ENCODE measurements around the gene YIPF2. TPM values are rescaled to one million over a fixed set of nuclear protein-coding genes. Genes with fewer than 3 reads are reported as not detected.

The YIPF2 gene
- total RNA-seq, 3 donors from 2014 or later (not counting 1 experiment from before 2014, with no cell fraction given): 26.4 to 27.8 (median 27.2) TPM

DNA sequence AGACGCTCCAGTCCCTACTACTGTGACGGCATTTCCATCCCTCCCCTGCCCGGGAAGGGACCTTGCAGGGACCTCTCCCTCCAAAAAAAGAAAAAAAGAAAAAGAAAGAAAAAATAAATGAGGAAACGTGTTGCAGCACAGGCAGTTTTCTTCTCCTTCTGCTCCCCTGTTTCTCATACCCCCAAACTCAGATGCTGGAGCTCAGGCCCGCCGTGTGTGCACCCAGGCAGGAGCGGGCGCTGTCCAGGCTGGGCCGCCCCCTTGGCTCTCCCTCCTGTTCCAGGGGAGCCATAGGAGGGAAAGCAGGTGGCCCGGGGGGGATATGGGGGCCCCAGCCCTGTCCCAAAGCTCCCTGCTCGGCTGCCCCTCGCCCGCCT, 5.8 kb downstream of the YIPF2 start:
- Histone ChIP-seq H3K9me3 (ENCODE audit: control insufficient read depth, insufficient read depth, low read length) (no peaks in the 10 kb centered on the region), H3K36me3 (ENCODE audit: control insufficient read depth, insufficient read depth, low read length) (peaks cover 23% of the 10 kb centered on the region), H3K27ac (ENCODE audit: low read length) (no peak overlapping the region), H3K4me1 (ENCODE audit: control insufficient read depth, insufficient read depth, low read length) (peaks cover 7% of the 10 kb centered on the region), H3K27me3 (ENCODE audit: control insufficient read depth, insufficient read depth, low read length) (no peaks in the 10 kb centered on the region), H3K4me3 (ENCODE audit: low read length) (no peak overlapping the region)
- intact Hi-C loops (cut with micrococcal nuclease): no loop called here
- Mint-ChIP-seq H3K4me1 (peaks cover 0 to 17% of the 10 kb centered on the region in 2 donors), H3K4me3 (no peak overlapping the region), H3K27me3 (ENCODE audit: low read depth in 2 of 2) (no peaks in the 10 kb centered on the region), H3K9me3 (no peaks in the 10 kb centered on the region), H3K27ac (no peak overlapping the region), H3K36me3 (no peaks in the 10 kb centered on the region)
- DNase-seq (no peak), ATAC-seq (no peak)
- no peak for TF ChIP-seq CTCF (IDR thresholded peaks at IDR 0.05)
- 98% methylated on average over 10 of the region's 13 CpGs for WGBS (ENCODE audit: insufficient coverage)

DNA sequence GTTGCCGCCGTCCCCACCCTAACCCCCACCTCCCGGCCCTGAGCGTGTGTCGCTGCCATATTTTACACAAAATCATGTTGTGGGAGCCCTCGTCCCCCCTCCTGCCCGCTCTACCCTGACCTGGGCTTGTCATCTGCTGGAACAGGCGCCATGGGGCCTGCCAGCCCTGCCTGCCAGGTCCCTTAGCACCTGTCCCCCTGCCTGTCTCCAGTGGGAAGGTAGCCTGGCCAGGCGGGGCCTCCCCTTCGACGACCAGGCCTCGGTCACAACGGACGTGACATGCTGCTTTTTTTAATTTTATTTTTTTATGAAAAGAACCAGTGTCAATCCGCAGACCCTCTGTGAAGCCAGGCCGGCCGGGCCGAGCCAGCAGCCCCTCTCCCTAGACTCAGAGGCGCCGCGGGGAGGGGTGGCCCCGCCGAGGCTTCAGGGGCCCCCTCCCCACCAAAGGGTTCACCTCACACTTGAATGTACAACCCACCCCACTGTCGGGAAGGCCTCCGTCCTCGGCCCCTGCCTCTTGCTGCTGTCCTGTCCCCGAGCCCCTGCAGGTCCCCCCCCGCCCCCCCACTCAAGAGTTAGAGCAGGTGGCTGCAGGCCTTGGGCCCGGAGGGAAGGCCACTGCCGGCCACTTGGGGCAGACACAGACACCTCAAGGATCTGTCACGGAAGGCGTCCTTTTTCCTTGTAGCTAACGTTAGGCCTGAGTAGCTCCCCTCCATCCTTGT, 6.4 kb downstream of the YIPF2 start:
- H3K36me3 Mint-ChIP-seq: no peaks in the 10 kb centered on the region
- intact Hi-C loops (cut with micrococcal nuclease): no loop called here
- no peaks in the 10 kb centered on the region for H3K9me3 Mint-ChIP-seq
- H3K9me3 ChIP-seq (ENCODE audit: control insufficient read depth, insufficient read depth, low read length): no peaks in the 10 kb centered on the region
- H3K4me1 ChIP-seq (ENCODE audit: control insufficient read depth, insufficient read depth, low read length): peaks cover 1% of the 10 kb centered on the region
- no peak overlapping the region for H3K4me3 ChIP-seq (ENCODE audit: low read length)
- no peak overlapping the region for H3K27ac Mint-ChIP-seq
- no peak for ATAC-seq
- H3K27me3 Mint-ChIP-seq (ENCODE audit: low read depth in 2 of 2): no peaks in the 10 kb centered on the region
- no peak overlapping the region for H3K4me3 Mint-ChIP-seq
- WGBS (ENCODE audit: insufficient coverage): 94% methylated on average over 33 of the region's 33 CpGs
- no peak for TF ChIP-seq CTCF (IDR thresholded peaks at IDR 0.05)
- peaks cover 23% of the 10 kb centered on the region for H3K36me3 ChIP-seq (ENCODE audit: control insufficient read depth, insufficient read depth, low read length)
- H3K4me1 Mint-ChIP-seq: peaks cover 0 to 12% of the 10 kb centered on the region in 2 donors
- no peak for DNase-seq
- no peak overlapping the region for H3K27ac ChIP-seq (ENCODE audit: low read length)
- H3K27me3 ChIP-seq (ENCODE audit: control insufficient read depth, insufficient read depth, low read length): no peaks in the 10 kb centered on the region

DNA sequence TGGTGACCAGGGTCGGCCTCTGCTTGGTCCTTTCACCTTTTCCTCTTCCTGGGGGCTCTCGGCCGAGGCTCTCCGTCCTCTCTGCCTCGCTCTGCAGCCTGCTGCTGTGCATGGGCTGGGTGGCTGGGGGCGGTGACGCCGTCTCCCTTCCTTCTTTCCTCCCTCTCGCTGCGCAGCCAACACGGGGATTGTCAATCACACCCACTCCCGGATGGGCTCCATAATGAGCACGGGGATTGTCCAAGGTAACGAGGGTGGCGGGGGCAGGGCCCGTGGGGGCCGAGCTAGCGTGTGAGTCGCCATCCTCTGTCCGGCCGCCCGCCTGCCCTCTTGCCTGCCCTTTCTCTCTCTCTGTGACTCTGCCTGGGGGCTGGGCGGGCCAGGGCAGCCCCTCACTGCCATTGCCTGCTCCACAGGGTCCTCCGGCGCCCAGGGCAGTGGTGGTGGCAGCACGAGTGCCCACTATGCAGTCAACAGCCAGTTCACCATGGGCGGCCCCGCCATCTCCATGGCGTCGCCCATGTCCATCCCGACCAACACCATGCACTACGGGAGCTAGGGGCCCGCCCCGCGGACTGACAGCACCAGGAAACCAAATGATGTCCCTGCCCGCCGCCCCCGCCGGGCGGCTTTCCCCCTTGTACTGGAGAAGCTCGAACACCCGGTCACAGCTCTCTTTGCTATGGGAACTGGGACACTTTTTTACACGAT, 7.1 kb downstream of the YIPF2 start:
- H3K27me3 ChIP-seq (ENCODE audit: control insufficient read depth, insufficient read depth, low read length): no peaks in the 10 kb centered on the region
- Mint-ChIP-seq H3K36me3 (no peaks in the 10 kb centered on the region), H3K9me3 (no peaks in the 10 kb centered on the region), H3K27me3 (ENCODE audit: low read depth in 2 of 2) (no peaks in the 10 kb centered on the region), H3K4me1 (peaks cover 0 to 11% of the 10 kb centered on the region in 2 donors), H3K27ac (no peak overlapping the region), H3K4me3 (no peak overlapping the region)
- WGBS (ENCODE audit: insufficient coverage): 95% methylated on average over 43 of the region's 43 CpGs
- no peak for TF ChIP-seq CTCF (IDR thresholded peaks at IDR 0.05)
- H3K4me3 ChIP-seq (ENCODE audit: low read length): no peak overlapping the region
- DNase-seq (no peak), ATAC-seq (no peak)
- H3K36me3 ChIP-seq (ENCODE audit: control insufficient read depth, insufficient read depth, low read length): peaks cover 24% of the 10 kb centered on the region
- H3K9me3 ChIP-seq (ENCODE audit: control insufficient read depth, insufficient read depth, low read length): no peaks in the 10 kb centered on the region
- no peak overlapping the region for H3K27ac ChIP-seq (ENCODE audit: low read length)
- intact Hi-C loops (cut with micrococcal nuclease): no loop called here
- no peaks in the 10 kb centered on the region for H3K4me1 ChIP-seq (ENCODE audit: control insufficient read depth, insufficient read depth, low read length)

Measured in natural killer cell (primary cell).